ENCODE data around the gene GOLGA8B. TPM values are rescaled to one million over a fixed set of nuclear protein-coding genes. Genes with fewer than 3 reads are reported as not detected.
"Not testable (repeated sequence)": the region's sequence is repeated elsewhere in the genome, so short reads cannot be mapped to it uniquely, and the experiment has no call there.

The GOLGA8B gene
- total RNA-seq, 1 donor from 2014 or later, result 31.3 TPM

- H3K4me3 ChIP-seq; H3K36me3 ChIP-seq; H3K27me3 ChIP-seq; intact Hi-C loops (cut with DNase I); H3K4me1 ChIP-seq; DNase-seq (ENCODE audit: low spot score in 2 of 2); H3K27ac ChIP-seq; H3K9me3 ChIP-seq: not testable (repeated sequence)
Measured at GRCh38 chr15:34572921-34573320, 10.5 kb downstream of the GOLGA8B start.

- H3K4me1 ChIP-seq; H3K36me3 ChIP-seq; DNase-seq (ENCODE audit: low spot score in 2 of 2); H3K27me3 ChIP-seq; intact Hi-C loops (cut with DNase I); H3K27ac ChIP-seq; H3K9me3 ChIP-seq; H3K4me3 ChIP-seq: not testable (repeated sequence)
Measured at GRCh38 chr15:34572019-34572641, 11.3 kb downstream of the GOLGA8B start.

GRCh38 chr15:34569670-34570396 is 13.6 kb downstream of the GOLGA8B start:
- intact Hi-C loops (cut with DNase I); H3K4me3 ChIP-seq; H3K27ac ChIP-seq; H3K9me3 ChIP-seq; DNase-seq (ENCODE audit: low spot score in 2 of 2); H3K27me3 ChIP-seq; H3K4me1 ChIP-seq; H3K36me3 ChIP-seq: not testable (repeated sequence)

DNA sequence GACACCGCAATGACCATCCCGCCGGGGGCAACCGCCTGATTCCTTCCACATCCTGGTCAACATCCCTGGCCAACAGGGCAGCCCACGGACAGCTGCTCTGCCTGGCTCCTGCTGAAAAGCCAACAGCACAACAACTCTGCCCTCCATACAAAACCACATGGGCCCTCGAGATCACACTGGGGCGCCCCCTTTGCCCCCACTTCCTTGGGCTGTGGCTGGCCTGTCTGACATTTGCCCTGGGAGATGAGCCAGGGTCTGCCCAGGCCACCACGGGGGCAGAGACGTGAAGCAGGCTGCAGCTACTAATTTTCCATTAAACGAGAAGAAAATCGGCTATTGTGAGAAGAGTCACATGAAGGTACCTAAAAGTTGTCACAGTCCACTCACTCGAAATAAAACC is 16.3 kb downstream of the GOLGA8B start:
- DNase-seq (ENCODE audit: low spot score in 2 of 2); H3K27ac ChIP-seq; H3K4me1 ChIP-seq; H3K36me3 ChIP-seq; H3K27me3 ChIP-seq; intact Hi-C loops (cut with DNase I); H3K9me3 ChIP-seq; H3K4me3 ChIP-seq: not testable (repeated sequence)

DNA sequence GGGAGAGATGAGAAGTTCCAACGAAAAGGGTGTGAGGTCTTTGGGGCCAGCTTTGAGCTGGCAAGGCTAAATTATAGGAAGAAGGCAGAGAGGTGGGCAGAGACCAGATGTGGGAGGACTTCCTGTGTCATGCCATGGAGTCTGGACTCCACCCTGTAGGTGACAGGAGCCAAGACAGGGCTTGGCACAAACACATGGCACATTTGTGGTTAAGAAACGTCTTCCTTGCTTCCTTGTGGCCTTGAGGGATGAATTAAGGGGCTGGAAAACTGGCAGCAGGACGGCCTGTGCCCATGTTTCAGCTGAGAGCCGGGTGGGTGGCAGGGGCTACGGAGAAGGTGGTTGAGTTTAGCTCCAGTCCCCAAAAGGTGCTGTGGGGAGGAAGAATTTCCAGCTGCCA is 18.7 kb downstream of the GOLGA8B start:
- H3K4me3 ChIP-seq; intact Hi-C loops (cut with DNase I); DNase-seq (ENCODE audit: low spot score in 2 of 2); H3K9me3 ChIP-seq; H3K27me3 ChIP-seq; H3K36me3 ChIP-seq; H3K4me1 ChIP-seq; H3K27ac ChIP-seq: not testable (repeated sequence)

DNA sequence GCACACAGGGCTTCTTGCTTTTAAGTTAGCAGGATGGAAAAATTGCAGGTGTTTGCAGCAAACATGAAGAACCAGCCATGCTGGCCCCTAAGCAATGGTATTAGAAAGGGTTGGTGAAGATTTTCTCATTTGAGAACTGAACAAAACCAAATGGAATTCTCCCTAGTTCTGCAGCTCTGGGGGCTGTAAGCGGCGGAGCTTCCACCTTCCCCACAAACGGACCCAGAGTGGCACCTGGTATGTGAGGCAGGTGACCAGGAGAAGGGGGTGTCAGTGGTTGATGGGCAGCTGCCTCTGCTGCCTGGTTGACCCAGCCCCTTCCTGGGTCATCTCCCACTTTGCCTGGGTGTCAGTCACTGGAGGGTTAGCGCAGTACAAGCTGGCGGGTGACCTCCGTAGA is 22.6 kb downstream of the GOLGA8B start:
- H3K36me3 ChIP-seq; DNase-seq (ENCODE audit: low spot score in 2 of 2); H3K4me3 ChIP-seq; H3K27me3 ChIP-seq; H3K27ac ChIP-seq; H3K4me1 ChIP-seq; H3K9me3 ChIP-seq; intact Hi-C loops (cut with DNase I): not testable (repeated sequence)

DNA sequence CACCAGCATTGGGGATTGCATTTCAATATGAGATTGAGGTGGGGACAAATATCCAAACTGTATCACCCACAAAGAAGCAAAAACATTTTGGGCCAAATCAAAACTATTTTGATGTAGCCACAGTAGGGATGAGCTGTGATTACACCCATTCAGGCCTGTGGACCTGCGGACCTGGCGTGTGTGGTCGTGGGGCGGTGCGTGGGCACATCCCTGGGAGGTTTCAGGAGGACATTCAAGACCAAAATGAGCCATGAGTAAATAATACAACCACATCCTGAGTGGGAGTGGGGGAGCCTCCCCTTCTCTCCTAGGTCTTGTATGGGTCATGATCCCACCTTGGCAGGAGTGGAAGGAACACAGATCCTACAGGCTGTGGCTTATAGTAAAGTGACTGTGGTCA is 23.7 kb downstream of the GOLGA8B start:
- DNase-seq (ENCODE audit: low spot score in 2 of 2); H3K36me3 ChIP-seq; H3K4me1 ChIP-seq; intact Hi-C loops (cut with DNase I); H3K9me3 ChIP-seq; H3K27ac ChIP-seq; H3K27me3 ChIP-seq; H3K4me3 ChIP-seq: not testable (repeated sequence)

DNA sequence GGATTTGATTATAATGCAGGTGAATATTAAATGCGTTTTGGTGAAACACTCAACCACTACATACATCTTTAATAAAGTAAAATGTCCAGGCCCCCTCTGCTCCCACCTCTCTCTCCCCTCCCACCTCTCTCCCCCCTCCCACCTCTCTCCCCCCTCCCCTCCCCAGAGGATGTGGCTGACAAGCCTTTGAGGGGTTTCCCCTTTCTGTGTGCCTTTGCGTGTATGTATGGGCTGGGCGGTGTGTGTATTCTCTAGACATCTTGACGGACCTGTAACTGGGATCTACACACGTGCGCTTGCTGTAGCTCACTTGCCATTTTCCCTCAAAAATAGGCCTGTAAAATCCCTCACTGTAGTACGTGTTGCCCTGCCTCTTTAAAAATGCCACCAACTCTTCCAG is 28.3 kb downstream of the GOLGA8B start:
- H3K36me3 ChIP-seq; H3K4me1 ChIP-seq; intact Hi-C loops (cut with DNase I); DNase-seq (ENCODE audit: low spot score in 2 of 2); H3K4me3 ChIP-seq; H3K9me3 ChIP-seq; H3K27me3 ChIP-seq; H3K27ac ChIP-seq: not testable (repeated sequence)

DNA sequence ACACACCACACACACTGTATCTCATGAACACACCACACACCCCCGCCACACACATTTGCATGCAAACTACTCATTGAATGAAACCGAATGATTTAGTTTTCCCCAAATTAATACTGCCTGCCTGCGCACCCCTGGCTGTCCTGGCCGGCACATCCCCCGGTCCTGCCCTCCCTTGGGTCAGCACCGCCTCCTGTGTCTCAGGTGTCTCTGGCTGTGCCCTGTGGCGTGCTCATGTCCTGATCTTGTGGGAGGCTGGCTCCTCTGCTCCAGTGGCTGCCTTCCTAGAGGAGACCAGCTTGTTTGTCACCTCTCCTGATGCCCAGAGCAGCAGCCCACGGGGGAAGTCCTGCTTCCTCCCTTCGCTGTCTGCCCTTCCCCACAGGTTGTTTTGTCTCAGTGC is 28.7 kb downstream of the GOLGA8B start:
- H3K36me3 ChIP-seq; H3K9me3 ChIP-seq; H3K4me3 ChIP-seq; H3K4me1 ChIP-seq; intact Hi-C loops (cut with DNase I); H3K27me3 ChIP-seq; H3K27ac ChIP-seq; DNase-seq (ENCODE audit: low spot score in 2 of 2): not testable (repeated sequence)

DNA sequence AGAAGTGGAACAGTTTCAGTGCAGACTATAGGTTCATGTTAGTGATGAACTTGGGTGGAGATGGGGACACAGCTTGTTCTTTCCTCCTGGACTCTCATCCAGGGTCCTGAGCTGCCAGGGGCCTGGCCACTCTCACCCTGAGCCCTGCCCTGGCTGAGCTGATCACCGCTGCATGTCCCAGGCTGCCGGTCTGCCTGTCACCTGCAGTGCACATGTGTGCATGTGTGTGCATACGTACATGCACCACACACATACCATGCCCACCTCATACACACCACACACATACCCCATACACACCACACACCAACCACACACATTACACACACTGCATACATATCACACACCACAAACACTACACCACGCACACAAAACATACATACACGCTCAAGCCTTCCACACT is 29.3 kb downstream of the GOLGA8B start:
- H3K4me1 ChIP-seq; H3K4me3 ChIP-seq; intact Hi-C loops (cut with DNase I); H3K27ac ChIP-seq; H3K36me3 ChIP-seq; H3K27me3 ChIP-seq; DNase-seq (ENCODE audit: low spot score in 2 of 2); H3K9me3 ChIP-seq: not testable (repeated sequence)

DNA sequence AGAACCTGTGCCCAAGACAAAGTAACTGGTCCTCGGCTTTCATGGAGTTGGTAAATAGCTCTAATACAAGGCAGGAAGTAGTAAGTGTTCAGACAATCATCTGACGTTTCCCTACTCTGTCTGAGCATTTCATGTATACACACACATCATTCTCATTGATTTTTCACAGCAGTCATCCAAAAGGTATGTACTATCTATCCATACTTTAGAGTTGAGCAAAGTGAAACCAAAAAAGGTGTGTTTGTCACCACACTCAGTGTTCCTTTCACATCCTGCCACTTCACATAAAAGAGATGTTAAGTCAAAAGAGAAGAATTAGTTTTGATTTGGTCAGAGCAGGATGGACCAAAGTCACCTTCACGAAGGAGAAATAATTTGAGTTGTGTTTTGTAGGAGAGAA is 33.3 kb downstream of the GOLGA8B start:
- H3K4me3 ChIP-seq; intact Hi-C loops (cut with DNase I); H3K36me3 ChIP-seq; H3K27ac ChIP-seq; H3K9me3 ChIP-seq; DNase-seq (ENCODE audit: low spot score in 2 of 2); H3K4me1 ChIP-seq; H3K27me3 ChIP-seq: not testable (repeated sequence)

- intact Hi-C loops (cut with DNase I); H3K27me3 ChIP-seq; H3K4me1 ChIP-seq; H3K9me3 ChIP-seq; H3K4me3 ChIP-seq; H3K36me3 ChIP-seq; H3K27ac ChIP-seq; DNase-seq (ENCODE audit: low spot score in 2 of 2): not testable (repeated sequence)
Measured at GRCh38 chr15:34549381-34549809, 34.1 kb downstream of the GOLGA8B start.

DNA sequence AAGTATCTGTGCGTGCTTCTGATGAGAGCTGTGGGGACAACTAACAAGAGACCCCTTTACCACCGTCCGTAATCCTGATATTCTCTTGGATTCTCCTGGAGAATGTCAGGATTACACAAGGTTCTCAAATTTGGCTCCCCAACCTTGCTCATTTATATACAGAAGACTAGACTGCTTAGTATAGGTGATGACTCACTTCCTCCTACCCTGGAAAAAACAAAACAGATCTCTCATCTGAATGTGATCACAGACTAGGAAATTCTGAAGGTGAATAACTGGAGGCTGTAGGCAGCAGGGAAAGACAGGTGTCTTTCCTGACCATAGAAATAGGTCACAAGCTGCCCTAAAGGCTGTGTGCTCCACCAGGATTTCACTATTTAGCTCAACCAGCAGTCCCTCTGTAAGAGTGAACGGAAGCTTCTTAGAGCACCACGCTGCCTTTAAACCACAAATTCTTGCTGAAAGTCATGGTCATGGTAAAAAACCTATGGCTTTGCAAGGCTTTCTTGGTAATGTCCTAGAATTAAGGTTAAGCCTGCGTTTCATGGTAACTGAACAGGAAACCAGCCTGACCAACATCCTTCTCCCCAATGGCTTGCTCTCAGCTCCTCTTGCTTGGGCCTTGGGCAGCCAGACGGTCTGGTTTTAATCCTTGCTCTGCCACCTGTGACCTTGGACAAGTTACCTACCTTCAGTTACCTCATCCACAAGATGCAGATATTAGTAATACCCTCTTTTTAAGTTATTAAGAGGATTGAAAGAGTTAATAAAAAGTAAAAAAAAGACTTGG is 39.4 kb downstream of the GOLGA8B start:
- H3K4me1 ChIP-seq; H3K27ac ChIP-seq; DNase-seq (ENCODE audit: low spot score in 2 of 2); intact Hi-C loops (cut with DNase I); H3K9me3 ChIP-seq; H3K4me3 ChIP-seq; H3K27me3 ChIP-seq; H3K36me3 ChIP-seq: not testable (repeated sequence)

DNA sequence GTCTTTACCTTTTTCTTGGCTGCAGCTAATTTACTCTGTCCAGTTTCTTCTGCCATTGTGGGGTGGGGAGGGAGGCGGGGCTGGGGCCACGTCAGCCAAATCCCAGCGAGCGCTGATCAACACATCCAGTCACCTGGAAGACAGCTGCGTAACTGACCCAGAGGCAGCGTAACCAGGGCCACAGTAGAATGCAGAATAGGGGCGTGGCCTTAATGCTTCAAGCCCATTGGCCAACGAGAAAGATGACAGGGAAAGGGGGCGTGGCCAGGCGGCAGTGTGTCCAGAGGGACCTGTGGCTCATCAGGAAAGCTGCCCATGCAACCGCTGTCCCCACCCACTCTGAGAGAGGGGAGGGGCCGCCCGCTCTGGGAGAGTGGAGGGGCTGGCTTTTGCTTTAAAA is 47.6 kb downstream of the GOLGA8B start:
- H3K36me3 ChIP-seq; H3K4me3 ChIP-seq; intact Hi-C loops (cut with DNase I): not testable (repeated sequence)

More for the DNA sequence above, 47.6 kb downstream of the GOLGA8B start:
- not testable (repeated sequence) for H3K4me1 ChIP-seq; H3K27me3 ChIP-seq; DNase-seq (ENCODE audit: low spot score in 2 of 2); H3K27ac ChIP-seq; H3K9me3 ChIP-seq

Measured in ascending aorta (tissue), 2 donors.